Endometrium (tissue), 2 donors: ENCODE data around the gene PARVG.

Experiments used
- FAIRE-seq: peaks from 2 replicates; lab custom pipeline; 2012; peaks lifted over from hg19 to GRCh38; lab: Jason Lieb, UNC
- donor health status: control.
- donor health status: control.

PARVG gene

DNA sequence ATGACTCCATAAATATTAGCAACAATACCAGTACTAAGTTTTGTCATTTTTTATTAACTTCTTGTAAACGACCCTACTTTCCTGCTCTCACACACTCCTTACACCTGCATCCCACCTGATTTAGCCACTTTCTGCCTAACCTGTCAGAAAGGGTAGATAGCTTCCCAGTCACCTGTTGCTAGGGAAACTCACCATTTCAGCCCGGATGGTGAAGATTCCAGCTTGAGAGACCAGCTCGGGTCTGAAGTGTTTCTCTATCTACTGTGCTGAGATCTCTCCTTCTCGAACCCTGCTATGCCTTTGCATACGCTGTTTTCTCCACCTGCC lies at the start of gene PARVG:
PARVG (plus strand) TSS at position 220 of the 327 bp plus-strand sequence. CDS start 2,405 bp downstream, outside the sequence.
- FAIRE-seq: no peak

DNA sequence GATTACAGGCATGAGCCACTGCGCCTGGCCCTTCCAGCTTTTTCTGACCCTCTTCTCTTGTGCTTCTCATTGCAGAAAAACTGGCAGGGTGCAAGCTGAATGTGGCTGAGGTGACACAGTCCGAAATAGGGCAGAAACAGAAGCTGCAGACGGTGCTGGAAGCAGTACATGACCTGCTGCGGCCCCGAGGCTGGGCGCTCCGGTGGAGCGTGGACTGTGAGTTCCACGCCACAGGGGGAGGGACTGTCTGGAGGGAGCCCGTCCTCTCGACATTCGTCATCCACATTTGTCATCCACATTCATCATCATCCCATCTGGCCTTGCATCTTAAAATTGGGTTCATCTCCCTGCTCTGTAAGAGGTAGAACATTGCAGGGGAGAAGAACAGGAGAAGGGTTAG lies 49.3 kb upstream of the PARVG start:
- no peak for FAIRE-seq

- FAIRE-seq: no peak
These were observed 48.6 kb upstream of the PARVG start for GRCh38 chr22:44131989-44132685.

- no peak for FAIRE-seq
These were observed 48.0 kb upstream of the PARVG start for GRCh38 chr22:44132724-44133123.

GRCh38 chr22:44133161-44133560 lies 47.6 kb upstream of the PARVG start:
- FAIRE-seq: no peak

DNA sequence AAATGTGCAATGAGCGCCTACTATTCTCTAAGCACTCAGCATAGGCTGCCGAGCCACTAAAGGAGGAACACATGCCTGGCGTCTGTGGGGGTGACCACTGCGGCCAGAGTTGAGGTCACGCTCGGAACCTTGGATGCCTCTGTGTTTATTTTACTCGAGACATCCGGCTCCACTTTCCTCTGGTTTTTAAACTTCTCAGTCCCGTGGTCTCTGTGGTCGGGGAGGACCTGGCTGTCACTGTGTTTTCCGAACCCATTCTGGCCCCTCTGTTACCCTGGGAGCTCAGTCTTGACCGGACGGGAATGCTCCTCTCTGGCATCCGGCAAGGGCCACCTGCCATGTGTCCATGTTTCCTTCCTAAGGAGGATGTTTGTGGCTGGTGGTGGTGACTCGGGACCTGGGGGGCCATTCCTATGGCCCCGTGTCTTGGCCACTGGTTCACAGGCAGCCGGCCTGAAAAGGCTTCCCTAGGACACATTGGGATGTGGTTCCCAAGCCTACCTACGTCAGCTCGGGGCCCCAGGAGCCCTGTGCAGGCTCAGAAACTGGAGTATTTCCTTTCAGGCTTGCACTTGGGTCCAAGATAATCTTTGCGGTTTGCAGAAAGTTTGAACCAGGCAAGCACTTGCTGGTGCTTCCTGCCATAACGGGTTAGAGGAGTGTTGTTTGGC lies 46.7 kb upstream of the PARVG start:
- FAIRE-seq: no peak

- FAIRE-seq: no peak
These were observed 44.6 kb upstream of the PARVG start for GRCh38 chr22:44136112-44136511.

DNA sequence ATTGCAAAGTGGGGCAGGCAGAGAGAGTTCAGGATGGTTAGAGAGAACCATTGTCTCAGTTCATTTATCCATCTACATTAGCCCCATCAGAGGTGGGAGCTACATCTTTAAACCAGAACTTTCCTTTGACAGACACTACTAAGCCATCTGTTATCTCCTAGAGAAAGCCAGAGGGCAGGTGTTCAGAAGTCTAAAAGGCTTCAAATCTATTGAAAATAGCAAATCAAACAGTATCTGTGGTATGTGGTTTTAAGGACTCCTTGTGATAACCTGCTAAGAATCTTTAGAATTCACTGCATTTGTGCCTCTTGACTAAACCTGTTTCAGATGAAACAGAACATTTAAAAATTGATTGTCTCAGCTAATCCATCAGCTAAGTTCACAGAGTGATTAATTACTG lies 43.9 kb upstream of the PARVG start:
- no peak for FAIRE-seq

GRCh38 chr22:44137415-44137814 lies 43.3 kb upstream of the PARVG start:
- no peak for FAIRE-seq

- no peak for FAIRE-seq
These were observed 41.0 kb upstream of the PARVG start for GRCh38 chr22:44139773-44140172.

- FAIRE-seq: no peak
These were observed 38.2 kb upstream of the PARVG start for GRCh38 chr22:44142421-44143104.

DNA sequence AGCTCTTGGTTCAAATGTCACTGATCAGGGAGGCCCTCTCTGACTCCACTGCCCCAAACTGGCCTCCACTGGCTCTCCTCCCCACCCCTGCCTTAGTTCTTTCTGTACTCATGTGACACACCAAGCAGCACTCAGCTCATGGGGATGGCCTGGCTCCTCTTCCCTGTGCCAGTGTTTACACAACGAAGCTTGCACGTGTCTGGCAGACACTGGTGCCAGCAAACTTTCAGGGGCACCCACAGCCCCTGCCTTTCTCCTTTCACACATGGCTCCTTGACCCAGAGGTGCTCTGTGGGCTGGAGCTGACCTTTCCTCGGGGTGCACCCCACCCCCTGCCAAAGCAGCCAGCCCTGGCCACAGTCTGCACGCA lies 37.6 kb upstream of the PARVG start:
- FAIRE-seq: no peak

DNA sequence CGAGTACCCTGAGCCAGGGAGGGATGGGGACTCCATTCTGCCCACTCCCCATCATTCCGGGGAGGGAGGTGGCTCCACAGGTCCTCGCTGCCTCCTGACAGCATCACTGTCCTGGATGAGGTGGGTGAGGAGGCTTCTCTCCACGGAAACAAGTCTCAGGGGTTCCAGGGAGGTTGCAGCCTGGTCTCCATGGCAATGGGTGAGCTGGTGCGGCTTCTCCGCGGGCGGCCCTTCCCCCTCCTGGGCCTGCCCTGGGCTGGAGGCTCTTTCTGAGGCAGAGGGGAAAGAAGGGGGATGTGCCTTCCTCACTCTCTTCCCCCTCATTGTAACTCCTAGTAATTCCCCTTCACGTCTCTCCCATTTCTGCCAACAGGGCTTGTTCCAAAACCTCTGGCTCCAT lies 37.1 kb upstream of the PARVG start:
- no peak for FAIRE-seq

- FAIRE-seq: no peak
These were observed 36.6 kb upstream of the PARVG start for GRCh38 chr22:44144046-44144569.

DNA sequence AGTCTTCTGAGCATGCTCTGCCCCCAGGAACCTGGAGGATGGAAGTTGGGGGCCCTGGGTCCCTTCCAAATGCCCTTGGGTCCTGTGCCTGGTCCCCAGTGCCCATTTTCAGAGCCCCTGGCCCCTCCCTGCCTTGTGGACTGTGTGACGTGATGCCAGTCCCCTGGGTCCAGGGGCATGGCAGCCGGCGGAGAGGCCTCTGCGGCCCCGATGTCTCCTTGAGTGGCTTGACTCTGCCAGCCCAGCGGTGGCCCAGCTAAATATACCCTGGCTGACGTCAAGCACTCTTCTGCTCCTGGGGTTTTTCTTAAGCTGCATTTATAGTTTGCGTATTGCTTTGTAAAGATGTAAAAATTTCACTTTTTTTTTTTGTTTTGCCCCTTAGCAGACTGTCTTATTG lies 35.2 kb upstream of the PARVG start:
- no peak for FAIRE-seq

DNA sequence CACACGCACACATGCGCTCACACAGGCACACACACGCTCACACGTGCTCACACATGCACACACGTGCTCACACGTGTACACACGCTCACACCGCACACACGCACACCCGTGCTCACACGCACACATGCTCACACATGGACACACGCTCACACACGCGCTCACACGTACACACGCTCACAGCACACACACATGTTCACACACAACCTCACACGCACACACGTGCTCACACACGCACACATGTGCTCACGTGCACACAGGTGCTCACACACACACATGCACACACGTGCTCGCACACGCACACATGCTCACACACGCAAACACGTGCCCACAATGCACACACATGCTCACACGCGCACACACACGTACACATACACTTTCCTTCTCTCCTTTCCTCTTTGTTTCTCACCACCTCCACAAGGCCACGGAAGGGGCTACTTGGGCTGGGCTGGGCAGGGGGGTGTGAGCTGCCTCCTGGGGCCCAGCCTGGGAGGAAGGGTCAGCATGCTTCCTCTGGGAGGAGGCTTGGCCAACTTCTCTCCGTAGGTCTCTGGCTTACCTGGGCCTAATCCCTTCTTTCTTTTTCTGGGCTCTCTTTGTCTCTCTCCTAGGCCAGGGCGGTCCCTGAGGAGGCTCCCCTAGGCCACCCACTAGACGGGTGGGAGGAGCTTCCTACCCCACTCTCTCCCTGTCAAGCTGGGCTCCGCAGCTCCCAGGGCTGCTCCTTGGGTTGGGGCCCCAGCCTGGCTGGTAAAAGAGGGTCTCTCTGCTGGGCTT lies 34.5 kb upstream of the PARVG start:
- FAIRE-seq: no peak

DNA sequence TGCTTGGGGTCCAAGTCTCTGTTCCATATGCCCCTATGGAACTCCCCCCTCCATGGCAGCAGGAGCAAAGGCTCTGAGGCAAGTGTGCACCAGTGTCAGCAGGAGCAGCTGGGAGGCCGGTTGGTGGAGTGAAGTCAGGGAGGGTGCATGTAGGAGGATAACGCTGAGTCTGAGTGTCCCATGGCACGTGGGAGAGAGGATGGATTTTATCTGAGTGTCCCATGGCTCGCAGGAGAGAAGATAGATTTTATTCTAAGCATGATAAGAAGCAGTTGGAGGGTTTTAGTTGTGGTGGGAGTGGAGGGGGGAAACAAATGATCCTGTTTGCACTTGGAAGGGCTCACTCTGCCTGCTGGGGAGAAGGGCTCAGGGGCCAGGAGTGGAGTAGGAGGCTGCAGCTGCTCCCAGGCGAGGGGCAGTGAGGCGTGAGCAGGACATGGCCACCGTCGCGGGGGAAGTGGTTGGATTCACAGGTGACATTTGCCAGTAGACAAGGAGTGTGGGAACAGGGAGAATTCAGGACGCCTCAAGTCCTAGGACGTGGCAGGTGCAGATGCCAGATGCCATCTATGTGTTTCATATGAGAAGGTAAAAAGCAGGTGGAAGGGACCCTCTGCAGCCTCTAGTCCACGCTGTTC lies 33.6 kb upstream of the PARVG start:
- FAIRE-seq: no peak

DNA sequence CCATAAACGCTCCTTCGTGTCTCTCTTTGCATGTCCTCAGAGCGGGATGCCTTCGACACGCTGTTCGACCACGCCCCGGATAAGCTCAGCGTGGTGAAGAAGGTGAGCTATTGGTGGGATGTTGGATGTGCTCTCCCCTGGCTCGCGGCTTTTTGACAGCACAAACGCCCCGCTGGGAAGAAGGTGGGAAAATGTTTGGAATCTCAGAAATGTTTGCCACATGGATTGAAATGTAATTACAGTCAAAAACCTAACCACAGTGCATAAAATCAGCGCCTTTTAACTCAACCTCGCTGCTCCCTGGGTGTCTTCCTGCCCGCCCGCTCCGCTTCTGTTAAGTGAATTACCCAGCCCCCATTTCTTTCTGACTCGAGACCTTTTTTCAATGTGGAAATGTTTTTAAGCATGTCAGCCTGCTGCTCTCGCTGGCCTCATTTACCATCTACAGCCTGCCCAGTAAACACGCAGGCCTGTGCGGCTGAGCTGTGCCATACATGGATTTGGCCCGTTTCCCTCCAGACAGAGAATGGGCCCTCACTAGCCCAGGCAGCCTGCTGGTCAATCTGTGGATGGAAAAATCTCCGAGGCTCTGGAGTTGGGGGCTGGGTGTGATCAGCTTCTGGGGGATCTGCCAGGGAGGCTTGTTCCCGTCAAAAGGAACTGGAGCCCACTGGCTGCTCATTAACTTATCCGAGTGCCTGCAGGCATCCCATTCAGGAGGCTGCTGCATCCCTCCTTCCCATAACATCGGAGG lies 32.7 kb upstream of the PARVG start:
- no peak for FAIRE-seq

DNA sequence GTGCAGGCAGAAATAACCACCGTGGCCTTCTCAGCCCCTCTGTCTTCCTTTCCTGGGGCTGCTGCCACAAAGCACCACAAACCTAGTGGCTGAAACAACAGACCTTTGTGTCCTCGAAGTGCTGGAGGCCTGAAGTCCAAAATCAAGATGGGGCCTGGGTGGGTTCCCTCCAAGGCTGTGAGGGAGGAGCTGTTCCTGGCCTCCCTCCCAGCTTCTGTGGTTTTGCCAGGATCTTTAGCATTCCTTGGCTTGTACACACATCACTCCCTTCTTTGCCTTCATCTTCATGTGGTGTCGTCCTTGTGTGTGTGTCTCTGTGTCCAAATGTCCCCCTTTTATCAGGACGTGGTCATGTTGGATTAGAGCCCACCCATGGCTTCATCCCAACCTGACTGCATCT lies 29.0 kb upstream of the PARVG start:
- FAIRE-seq: no peak

- no peak for FAIRE-seq
These were observed 27.0 kb upstream of the PARVG start for GRCh38 chr22:44153710-44154109.

- no peak for FAIRE-seq
These were observed 26.2 kb upstream of the PARVG start for GRCh38 chr22:44154436-44154942.
